ENCODE results near the gene POLR2J. TPM values are rescaled to one million over a fixed set of nuclear protein-coding genes. Genes with fewer than 3 reads are reported as not detected.
A peak's percentile ranks its signal among the peaks of the same experiment; 100 is the strongest.

Gene POLR2J
- total RNA-seq, 1 experiment from 2014 or later, result 50.5 TPM

DNA sequence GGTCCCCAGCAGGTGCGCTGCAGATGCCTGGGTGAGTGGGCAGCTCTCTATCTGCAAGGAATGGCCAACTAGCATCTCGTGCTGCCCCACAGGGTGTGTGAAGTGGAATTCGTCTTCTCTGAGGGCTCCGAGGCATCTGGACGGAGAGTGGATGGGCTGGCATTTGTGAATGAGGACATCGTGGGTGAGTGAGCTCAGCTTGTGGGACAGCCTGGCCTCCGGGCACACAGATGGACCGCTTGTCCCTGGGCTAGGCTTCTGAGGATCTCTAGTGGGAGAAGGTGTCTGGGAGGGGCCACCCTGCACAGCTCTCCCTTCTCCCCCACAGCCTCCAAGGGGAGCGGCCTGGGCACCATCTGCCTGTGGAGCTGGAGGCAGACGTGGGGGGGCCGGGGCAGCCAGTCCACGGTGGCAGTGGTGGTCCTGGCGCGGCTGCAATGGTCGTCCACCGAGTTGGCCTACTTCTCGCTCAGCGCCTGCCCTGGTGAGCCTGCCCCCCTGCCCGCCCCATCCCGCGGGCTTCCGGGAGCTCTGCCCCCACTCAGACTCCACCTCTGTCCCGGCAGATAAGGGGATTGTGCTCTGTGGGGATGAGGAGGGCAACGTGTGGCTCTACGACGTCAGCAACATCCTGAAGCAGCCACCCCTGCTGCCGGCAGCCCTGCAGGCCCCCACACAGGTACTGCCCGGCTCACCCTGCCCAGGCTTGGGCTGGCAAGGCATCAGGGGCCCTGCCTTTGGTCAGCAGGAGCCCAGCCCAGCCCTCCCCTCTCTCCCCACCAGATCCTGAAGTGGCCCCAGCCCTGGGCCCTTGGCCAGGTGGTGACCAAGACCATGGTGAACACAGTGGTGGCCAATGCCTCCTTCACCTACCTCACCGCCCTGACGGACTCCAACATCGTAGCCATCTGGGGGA lies 6.3 kb downstream of the POLR2J start:
- POLR2A ChIA-PET, result no interaction called here
- ATAC-seq, result no peak
- DNase-seq (ENCODE audit: low spot score), result no peak
- CTCF ChIA-PET, result no interaction called here
- no peak overlapping the region for H3K4me3 Mint-ChIP-seq
- no peaks in the 10 kb centered on the region for H3K27me3 Mint-ChIP-seq (ENCODE audit: low read depth)
- peaks cover 3% of the 10 kb centered on the region; the same call in 1 of the 2 replicates for H3K36me3 Mint-ChIP-seq
- peak overlapping the region; percentile 60; the same call in 1 of the 2 replicates for H3K27ac Mint-ChIP-seq
- TF ChIP-seq TP53 (CRISPR knock-in tag; IDR thresholded peaks at IDR 0.05) (no peak), CBFB (CRISPR knock-in tag; IDR thresholded peaks at IDR 0.05; ENCODE audit: low read depth) (no peak), PRRX2 (CRISPR knock-in tag; IDR thresholded peaks at IDR 0.05) (no peak)
- TF ChIP-seq, protein P1, sequence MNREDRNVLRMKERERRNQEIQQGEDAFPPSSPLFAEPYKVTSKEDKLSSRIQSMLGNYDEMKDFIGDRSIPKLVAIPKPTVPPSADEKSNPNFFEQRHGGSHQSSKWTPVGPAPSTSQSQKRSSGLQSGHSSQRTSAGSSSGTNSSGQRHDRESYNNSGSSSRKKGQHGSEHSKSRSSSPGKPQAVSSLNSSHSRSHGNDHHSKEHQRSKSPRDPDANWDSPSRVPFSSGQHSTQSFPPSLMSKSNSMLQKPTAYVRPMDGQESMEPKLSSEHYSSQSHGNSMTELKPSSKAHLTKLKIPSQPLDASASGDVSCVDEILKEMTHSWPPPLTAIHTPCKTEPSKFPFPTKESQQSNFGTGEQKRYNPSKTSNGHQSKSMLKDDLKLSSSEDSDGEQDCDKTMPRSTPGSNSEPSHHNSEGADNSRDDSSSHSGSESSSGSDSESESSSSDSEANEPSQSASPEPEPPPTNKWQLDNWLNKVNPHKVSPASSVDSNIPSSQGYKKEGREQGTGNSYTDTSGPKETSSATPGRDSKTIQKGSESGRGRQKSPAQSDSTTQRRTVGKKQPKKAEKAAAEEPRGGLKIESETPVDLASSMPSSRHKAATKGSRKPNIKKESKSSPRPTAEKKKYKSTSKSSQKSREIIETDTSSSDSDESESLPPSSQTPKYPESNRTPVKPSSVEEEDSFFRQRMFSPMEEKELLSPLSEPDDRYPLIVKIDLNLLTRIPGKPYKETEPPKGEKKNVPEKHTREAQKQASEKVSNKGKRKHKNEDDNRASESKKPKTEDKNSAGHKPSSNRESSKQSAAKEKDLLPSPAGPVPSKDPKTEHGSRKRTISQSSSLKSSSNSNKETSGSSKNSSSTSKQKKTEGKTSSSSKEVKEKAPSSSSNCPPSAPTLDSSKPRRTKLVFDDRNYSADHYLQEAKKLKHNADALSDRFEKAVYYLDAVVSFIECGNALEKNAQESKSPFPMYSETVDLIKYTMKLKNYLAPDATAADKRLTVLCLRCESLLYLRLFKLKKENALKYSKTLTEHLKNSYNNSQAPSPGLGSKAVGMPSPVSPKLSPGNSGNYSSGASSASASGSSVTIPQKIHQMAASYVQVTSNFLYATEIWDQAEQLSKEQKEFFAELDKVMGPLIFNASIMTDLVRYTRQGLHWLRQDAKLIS (CRISPR knock-in tag; IDR thresholded peaks at IDR 0.05; ENCODE audit: borderline replicate concordance), result no peak
- no peaks in the 10 kb centered on the region for H3K4me1 Mint-ChIP-seq
- no peaks in the 10 kb centered on the region for H3K9me3 Mint-ChIP-seq

DNA sequence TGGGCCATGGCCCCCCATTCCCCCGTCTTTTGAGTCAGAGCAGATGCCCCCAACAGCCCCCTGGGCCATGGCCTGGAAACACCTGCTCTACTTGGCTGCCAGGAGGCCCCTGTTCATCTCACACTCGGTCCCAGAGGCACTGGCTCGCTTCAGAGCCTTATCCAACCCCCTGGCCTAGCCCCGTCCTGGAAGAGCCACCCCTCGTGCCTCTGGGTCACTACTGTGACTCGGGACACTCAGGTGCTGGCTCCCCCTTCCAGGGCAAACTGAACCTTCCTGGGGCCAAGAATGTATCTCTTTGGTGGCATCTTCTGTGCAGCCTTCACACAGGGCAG lies 7.0 kb downstream of the POLR2J start:
- no peak for ATAC-seq

More for the DNA sequence above, 7.0 kb downstream of the POLR2J start:
- Mint-ChIP-seq H3K27ac (no peak overlapping the region), H3K4me3 (no peak overlapping the region), H3K27me3 (ENCODE audit: low read depth) (no peaks in the 10 kb centered on the region), H3K9me3 (no peaks in the 10 kb centered on the region), H3K4me1 (no peaks in the 10 kb centered on the region), H3K36me3 (peaks cover 3% of the 10 kb centered on the region; the same call in 1 of the 2 replicates)
- ChIA-PET POLR2A (no interaction called here), CTCF (no interaction called here)
- no peak for TF ChIP-seq ZNF671 (CRISPR knock-in tag; IDR thresholded peaks at IDR 0.05)
- no peak for TF ChIP-seq KAT7 (CRISPR knock-in tag; IDR thresholded peaks at IDR 0.05; ENCODE audit: borderline replicate concordance)
- no peak for TF ChIP-seq ELF4 (CRISPR knock-in tag; IDR thresholded peaks at IDR 0.05; ENCODE audit: low read depth)
- no peak for TF ChIP-seq OVOL2 (CRISPR knock-in tag; IDR thresholded peaks at IDR 0.05; ENCODE audit: borderline replicate concordance)
- no peak for TF ChIP-seq TEAD1 (CRISPR knock-in tag; IDR thresholded peaks at IDR 0.05)
- TF ChIP-seq CBFB (CRISPR knock-in tag; IDR thresholded peaks at IDR 0.05; ENCODE audit: low read depth), result no peak
- no peak for TF ChIP-seq NFE2L1 (CRISPR knock-in tag; IDR thresholded peaks at IDR 0.05)
- no peak for TF ChIP-seq JUN (CRISPR knock-in tag; IDR thresholded peaks at IDR 0.05)
- TF ChIP-seq, protein P2, sequence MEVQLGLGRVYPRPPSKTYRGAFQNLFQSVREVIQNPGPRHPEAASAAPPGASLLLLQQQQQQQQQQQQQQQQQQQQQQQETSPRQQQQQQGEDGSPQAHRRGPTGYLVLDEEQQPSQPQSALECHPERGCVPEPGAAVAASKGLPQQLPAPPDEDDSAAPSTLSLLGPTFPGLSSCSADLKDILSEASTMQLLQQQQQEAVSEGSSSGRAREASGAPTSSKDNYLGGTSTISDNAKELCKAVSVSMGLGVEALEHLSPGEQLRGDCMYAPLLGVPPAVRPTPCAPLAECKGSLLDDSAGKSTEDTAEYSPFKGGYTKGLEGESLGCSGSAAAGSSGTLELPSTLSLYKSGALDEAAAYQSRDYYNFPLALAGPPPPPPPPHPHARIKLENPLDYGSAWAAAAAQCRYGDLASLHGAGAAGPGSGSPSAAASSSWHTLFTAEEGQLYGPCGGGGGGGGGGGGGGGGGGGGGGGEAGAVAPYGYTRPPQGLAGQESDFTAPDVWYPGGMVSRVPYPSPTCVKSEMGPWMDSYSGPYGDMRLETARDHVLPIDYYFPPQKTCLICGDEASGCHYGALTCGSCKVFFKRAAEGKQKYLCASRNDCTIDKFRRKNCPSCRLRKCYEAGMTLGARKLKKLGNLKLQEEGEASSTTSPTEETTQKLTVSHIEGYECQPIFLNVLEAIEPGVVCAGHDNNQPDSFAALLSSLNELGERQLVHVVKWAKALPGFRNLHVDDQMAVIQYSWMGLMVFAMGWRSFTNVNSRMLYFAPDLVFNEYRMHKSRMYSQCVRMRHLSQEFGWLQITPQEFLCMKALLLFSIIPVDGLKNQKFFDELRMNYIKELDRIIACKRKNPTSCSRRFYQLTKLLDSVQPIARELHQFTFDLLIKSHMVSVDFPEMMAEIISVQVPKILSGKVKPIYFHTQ (CRISPR knock-in tag; IDR thresholded peaks at IDR 0.05), result no peak
- TF ChIP-seq, protein P3, sequence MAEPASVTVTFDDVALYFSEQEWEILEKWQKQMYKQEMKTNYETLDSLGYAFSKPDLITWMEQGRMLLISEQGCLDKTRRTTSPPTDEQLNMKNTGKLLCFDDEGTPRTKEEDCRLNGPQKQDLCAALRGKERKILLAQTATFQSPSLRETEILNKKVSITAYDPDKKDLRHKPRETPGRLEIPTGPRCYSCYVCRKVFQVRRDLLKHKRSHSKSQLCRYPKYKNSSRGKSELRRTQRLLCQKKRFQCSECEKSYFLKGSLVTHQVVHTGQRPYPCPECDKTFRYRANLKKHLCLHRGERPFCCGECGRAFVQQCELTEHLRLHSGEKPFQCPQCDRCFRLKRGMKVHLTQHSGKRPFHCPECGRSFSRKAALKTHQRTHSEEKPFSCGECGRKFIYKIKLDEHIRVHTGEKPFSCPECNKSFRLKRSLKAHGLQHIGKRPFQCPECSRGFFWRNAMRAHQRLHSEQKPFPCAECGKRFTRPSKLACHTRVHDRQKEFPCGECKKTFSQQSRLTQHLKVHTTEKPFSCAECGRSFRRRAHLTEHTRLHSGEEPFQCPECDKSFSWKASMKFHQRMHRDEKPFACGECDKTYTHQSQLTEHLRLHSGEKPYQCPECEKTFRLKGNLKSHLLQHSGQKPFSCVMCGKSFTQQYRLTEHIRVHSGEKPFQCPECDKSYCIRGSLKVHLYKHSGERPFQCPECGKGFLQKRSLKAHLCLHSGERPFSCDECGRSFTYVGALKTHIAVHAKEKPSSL (CRISPR knock-in tag; conservative IDR thresholded peaks at IDR 0.05), result no peak
- no peak for TF ChIP-seq ZNF416 (CRISPR knock-in tag; IDR thresholded peaks at IDR 0.05)
- TF ChIP-seq ZNF317 (CRISPR knock-in tag; IDR thresholded peaks at IDR 0.05; ENCODE audit: borderline replicate concordance, low read depth), result no peak
- TF ChIP-seq, protein P4, sequence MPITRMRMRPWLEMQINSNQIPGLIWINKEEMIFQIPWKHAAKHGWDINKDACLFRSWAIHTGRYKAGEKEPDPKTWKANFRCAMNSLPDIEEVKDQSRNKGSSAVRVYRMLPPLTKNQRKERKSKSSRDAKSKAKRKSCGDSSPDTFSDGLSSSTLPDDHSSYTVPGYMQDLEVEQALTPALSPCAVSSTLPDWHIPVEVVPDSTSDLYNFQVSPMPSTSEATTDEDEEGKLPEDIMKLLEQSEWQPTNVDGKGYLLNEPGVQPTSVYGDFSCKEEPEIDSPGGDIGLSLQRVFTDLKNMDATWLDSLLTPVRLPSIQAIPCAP (CRISPR knock-in tag; IDR thresholded peaks at IDR 0.05), result no peak
- TF ChIP-seq ZNF232 (CRISPR knock-in tag; IDR thresholded peaks at IDR 0.05), result no peak
- no peak for TF ChIP-seq ZNF396 (CRISPR knock-in tag; IDR thresholded peaks at IDR 0.05; ENCODE audit: borderline replicate concordance)
- TF ChIP-seq SOX15 (CRISPR knock-in tag; IDR thresholded peaks at IDR 0.05), result no peak
- no peak for DNase-seq (ENCODE audit: low spot score)
